GM18909 (cell line): ENCODE data around the gene NR5A2.

Experiments used
- ATAC-seq: cut with Tn5 transposase; IDR thresholded peaks from one replicate; pipeline ENCODE4 v1.9.1; 2021; ENCODE audit warnings: mild to moderate bottlenecking; ENCODE audit not compliant: unreplicated experiment, poor library complexity

The NR5A2 gene

DNA sequence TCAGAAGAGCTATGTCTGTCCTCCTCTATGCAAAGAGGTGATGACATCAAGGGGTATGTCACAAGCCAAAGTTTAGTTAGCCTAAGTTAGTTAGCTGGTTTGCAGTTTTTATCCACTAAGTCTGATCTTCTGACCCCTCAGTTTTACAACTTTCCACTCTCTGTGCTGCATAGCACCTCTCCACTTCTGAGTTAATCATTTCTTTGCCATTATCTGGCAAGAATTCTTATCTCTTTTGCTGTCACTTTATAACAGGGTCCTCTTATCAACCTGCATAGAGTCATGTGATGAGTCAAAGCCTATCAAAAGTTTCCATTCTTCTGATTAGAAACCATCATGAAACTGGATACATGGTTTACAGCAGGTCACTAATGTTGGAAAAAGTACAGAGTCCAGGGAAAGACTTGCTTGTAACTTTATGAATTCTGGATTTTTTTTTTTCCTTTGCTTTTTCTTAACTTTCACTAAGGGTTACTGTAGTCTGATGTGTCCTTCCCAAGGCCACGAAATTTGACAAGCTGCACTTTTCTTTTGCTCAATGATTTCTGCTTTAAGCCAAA, at the start of gene NR5A2:
Gene NR5A2 (plus strand): TSS at position 447 of the 560 bp plus-strand sequence. CDS start 138 bp downstream, outside the sequence.
- ATAC-seq = no peak

- ATAC-seq = no peak
These were observed 49.0 kb upstream of the NR5A2 start for GRCh38 chr1:199978408-199978940.

GRCh38 chr1:199979071-199979470, 48.4 kb upstream of the NR5A2 start:
- no peak for ATAC-seq

DNA sequence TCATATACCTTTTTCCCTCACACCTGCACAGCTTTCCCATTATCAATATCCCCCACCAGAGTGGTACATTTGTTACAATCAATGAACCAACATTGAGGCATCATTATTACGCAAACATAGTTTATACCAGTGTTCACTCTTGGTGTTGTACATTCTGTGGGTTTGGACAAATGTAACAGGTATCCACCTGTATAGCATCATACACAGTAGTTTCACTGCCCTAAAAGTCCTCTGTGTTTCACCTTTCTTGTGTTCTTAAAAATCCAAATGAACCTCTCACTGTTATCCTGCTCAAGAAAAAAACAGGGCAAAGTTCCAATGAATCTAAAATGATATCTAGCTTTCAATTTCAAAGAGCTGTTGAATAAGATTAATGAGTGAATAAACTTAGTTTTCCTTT, 45.9 kb upstream of the NR5A2 start:
- no peak for ATAC-seq

- ATAC-seq = no peak
These were observed 44.9 kb upstream of the NR5A2 start for GRCh38 chr1:199982606-199983005.

- no peak for ATAC-seq
These were observed 44.0 kb upstream of the NR5A2 start for GRCh38 chr1:199983531-199983930.

DNA sequence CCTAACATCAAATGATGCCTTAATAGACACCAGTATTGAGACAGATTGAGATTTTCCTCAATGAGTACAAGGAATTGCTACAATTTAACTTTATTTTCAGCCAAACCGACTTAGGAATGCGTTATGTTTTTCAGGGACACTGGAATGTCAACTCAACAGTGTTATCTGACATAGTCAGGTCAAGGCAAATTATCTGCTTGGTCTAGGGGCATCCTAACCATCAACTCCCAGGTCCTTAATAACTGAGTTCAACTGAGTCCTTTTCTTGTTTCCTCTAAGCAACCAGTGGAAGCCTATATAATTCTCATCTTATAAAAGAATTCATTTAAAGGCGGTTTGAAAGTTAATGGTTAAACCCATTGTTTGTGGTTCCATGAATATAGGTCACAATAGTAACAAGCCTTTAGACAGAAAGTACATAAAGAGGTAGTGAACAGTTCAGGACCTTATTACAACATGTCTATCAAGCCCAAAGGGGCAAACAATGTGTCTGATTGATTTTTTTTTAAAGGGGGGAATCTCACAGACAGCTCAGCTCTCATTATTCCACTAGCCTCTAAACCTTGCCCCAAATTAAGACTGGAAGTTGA, 32.3 kb upstream of the NR5A2 start:
- ATAC-seq = no peak

DNA sequence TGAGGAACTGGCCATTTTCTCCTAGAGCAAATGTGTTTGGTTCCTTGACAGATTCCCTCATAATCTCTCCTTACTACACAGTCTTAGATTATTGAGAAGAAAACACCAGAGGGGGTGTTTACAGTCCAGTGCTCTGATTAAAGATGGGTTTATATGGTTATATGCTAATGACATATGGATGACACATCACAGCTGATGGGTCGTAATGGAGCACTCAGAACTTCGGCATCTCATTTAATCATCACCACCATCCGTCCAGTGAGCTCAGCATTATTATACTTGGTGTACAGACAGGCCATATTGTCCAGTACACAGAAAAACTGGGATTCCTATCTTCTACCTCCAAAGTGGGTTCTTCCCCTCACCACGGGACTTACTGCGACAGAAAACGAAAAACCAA, 22.3 kb upstream of the NR5A2 start:
- no peak for ATAC-seq

GRCh38 chr1:200006711-200007110, 20.8 kb upstream of the NR5A2 start:
- ATAC-seq = no peak

GRCh38 chr1:200015811-200016210, 11.7 kb upstream of the NR5A2 start:
- no peak for ATAC-seq

GRCh38 chr1:200021577-200022238, 5.8 kb upstream of the NR5A2 start:
- no peak for ATAC-seq

DNA sequence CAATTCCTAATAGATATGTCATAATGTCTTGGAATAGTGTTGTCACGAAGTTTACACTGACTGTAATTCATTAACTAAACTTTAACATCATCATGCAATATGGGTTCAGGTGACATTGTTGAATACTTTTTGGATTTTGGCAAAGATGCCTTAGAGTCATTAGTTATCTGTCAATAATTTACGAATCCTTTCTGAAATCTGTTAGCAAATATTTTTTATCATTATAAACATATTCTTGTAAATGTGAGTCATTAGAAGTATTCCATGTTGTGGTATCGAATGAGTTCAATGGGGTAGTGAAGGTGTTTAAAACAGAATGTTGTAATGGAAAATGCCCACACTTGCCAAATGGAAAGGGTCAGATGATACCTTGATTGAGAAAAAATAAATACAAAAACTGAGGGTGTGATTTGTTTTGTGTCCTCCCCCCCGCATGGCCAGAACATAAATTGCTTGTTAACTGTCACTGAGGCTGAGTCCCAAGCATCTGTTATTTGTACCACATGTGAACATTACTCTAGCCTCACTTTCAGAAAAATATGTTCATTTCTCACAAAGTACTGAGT, 5.2 kb upstream of the NR5A2 start:
- no peak for ATAC-seq

GRCh38 chr1:200028586-200029034, 1.1 kb downstream of the NR5A2 start:
- ATAC-seq = no peak

- ATAC-seq = no peak
These were observed 1.7 kb downstream of the NR5A2 start for GRCh38 chr1:200029035-200029821.

DNA sequence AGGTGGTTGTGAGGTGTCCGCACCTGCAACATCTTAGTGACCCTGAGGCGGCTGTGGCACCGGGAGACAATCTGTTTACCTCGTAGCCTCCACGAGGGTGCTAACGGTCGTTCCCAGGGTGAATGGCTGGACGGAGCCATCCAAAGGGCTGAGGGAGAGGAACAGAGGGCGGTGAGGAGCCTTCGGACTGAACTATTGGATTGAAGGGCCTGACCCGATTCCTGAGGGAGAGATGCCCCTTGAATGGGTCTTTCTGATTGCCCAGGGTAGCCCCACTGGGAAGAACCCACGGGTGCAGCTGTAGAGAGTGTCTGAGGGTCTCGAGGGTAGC, 2.3 kb downstream of the NR5A2 start:
- no peak for ATAC-seq

DNA sequence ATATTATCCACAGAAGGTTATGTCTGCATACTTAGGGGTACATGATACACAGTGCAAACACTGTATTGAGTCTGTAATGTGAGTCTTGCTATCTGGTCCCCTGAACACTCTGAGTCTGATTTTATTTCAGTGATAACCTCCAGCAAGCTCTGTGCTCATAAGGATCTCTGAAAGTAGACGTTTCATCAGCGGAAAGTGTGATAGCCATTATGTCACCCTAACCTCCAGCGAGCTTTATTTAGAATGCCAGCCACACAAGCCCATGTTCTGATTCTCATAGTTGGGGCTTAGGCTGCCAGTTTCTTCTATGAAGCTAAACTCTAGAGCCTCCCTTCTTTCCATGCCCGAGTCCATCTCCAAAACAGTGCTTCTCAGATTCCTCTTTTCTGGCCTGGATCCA, 3.3 kb downstream of the NR5A2 start:
- no peak for ATAC-seq

- ATAC-seq = no peak
These were observed 6.2 kb downstream of the NR5A2 start for GRCh38 chr1:200033511-200034261.

- no peak for ATAC-seq
These were observed 6.7 kb downstream of the NR5A2 start for GRCh38 chr1:200034262-200034557.

GRCh38 chr1:200034761-200035396, 7.4 kb downstream of the NR5A2 start:
- no peak for ATAC-seq
